Stimulated activated CD8-positive, alpha-beta memory T cell treated with anti-CD3 and anti-CD28 coated beads, Interleukin-4, amount 100 ng/mL, for 4 hours (primary cell): ENCODE data around the gene EEF2.
"Not testable (repeated sequence)": the region's sequence is repeated elsewhere in the genome, so short reads cannot be mapped to it uniquely, and the experiment has no call there.

Experiments
- DNase-seq, 2 donors: peaks; one replicate each; pipeline ENCODE4 v3.0.0-alpha.2; 2020; ENCODE audit warnings: low read depth in 2 of 2, low spot score in 1 of 2

EEF2 gene

GRCh38 chr19:3970313-3970807 lies 14.9 kb downstream of the EEF2 start:
- no peak for DNase-seq

GRCh38 chr19:3969435-3970312 lies 15.6 kb downstream of the EEF2 start:
- no peak for DNase-seq

GRCh38 chr19:3968556-3969434 lies 16.5 kb downstream of the EEF2 start:
- no peak for DNase-seq

- DNase-seq, result not testable (repeated sequence)
Measured at GRCh38 chr19:3967983-3968382, 17.3 kb downstream of the EEF2 start.

GRCh38 chr19:3966051-3967017 lies 18.9 kb downstream of the EEF2 start:
- no peak for DNase-seq

GRCh38 chr19:3964256-3965194 lies 20.7 kb downstream of the EEF2 start:
- DNase-seq, result no peak

- no peak for DNase-seq
Measured at GRCh38 chr19:3963458-3964255, 21.6 kb downstream of the EEF2 start.

GRCh38 chr19:3961007-3961406 lies 24.3 kb downstream of the EEF2 start:
- no peak for DNase-seq

GRCh38 chr19:3959766-3960131 lies 25.5 kb downstream of the EEF2 start:
- no peak for DNase-seq

GRCh38 chr19:3958836-3959765 lies 26.2 kb downstream of the EEF2 start:
- DNase-seq, result no peak

- DNase-seq, result no peak
Measured at GRCh38 chr19:3955688-3956087, 29.6 kb downstream of the EEF2 start.

GRCh38 chr19:3955276-3955675 lies 30.0 kb downstream of the EEF2 start:
- not testable (repeated sequence) for DNase-seq

GRCh38 chr19:3954107-3954506 lies 31.2 kb downstream of the EEF2 start:
- DNase-seq, result no peak

GRCh38 chr19:3952755-3953276 lies 32.4 kb downstream of the EEF2 start:
- not testable (repeated sequence) for DNase-seq

- DNase-seq, result no peak
Measured at GRCh38 chr19:3950871-3951861, 34.1 kb downstream of the EEF2 start.
